ENCODE measurements around the gene CCDC192. TPM values are rescaled to one million over a fixed set of nuclear protein-coding genes. Genes with fewer than 3 reads are reported as not detected.

Gene CCDC192
- total RNA-seq, 1 donor from 2014 or later: 0.26 TPM

GRCh38 chr5:127849408-127849807 lies 146.2 kb downstream of the CCDC192 start:
- H3K27ac Mint-ChIP-seq (ENCODE audit: unreplicated experiment): no peak overlapping the region
- H3K4me1 Mint-ChIP-seq (ENCODE audit: unreplicated experiment): peaks cover 8% of the 10 kb centered on the region
- H3K4me3 Mint-ChIP-seq (ENCODE audit: unreplicated experiment): no peak overlapping the region

GRCh38 chr5:127849891-127850290 lies 146.7 kb downstream of the CCDC192 start:
- no peaks in the 10 kb centered on the region for H3K36me3 Mint-ChIP-seq (ENCODE audit: low read depth, unreplicated experiment)
- H3K4me1 Mint-ChIP-seq (ENCODE audit: unreplicated experiment): peaks cover 3% of the 10 kb centered on the region
- DNase-seq (ENCODE audit: low spot score): no peak
- TF ChIP-seq, protein P1, sequence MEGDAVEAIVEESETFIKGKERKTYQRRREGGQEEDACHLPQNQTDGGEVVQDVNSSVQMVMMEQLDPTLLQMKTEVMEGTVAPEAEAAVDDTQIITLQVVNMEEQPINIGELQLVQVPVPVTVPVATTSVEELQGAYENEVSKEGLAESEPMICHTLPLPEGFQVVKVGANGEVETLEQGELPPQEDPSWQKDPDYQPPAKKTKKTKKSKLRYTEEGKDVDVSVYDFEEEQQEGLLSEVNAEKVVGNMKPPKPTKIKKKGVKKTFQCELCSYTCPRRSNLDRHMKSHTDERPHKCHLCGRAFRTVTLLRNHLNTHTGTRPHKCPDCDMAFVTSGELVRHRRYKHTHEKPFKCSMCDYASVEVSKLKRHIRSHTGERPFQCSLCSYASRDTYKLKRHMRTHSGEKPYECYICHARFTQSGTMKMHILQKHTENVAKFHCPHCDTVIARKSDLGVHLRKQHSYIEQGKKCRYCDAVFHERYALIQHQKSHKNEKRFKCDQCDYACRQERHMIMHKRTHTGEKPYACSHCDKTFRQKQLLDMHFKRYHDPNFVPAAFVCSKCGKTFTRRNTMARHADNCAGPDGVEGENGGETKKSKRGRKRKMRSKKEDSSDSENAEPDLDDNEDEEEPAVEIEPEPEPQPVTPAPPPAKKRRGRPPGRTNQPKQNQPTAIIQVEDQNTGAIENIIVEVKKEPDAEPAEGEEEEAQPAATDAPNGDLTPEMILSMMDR (IDR thresholded peaks at IDR 0.05; ENCODE audit: unreplicated experiment): no peak
- no peaks in the 10 kb centered on the region for H3K27me3 Mint-ChIP-seq (ENCODE audit: unreplicated experiment)
- no peaks in the 10 kb centered on the region for H3K9me3 Mint-ChIP-seq (ENCODE audit: unreplicated experiment)
- no peak overlapping the region for H3K27ac Mint-ChIP-seq (ENCODE audit: unreplicated experiment)
- no peak overlapping the region for H3K4me3 Mint-ChIP-seq (ENCODE audit: unreplicated experiment)

More at GRCh38 chr5:127849408-127849807, 146.2 kb downstream of the CCDC192 start:
- no peaks in the 10 kb centered on the region for H3K27me3 Mint-ChIP-seq (ENCODE audit: unreplicated experiment)
- H3K36me3 Mint-ChIP-seq (ENCODE audit: low read depth, unreplicated experiment): no peaks in the 10 kb centered on the region
- no peaks in the 10 kb centered on the region for H3K9me3 Mint-ChIP-seq (ENCODE audit: unreplicated experiment)
- TF ChIP-seq, protein P1 (IDR thresholded peaks at IDR 0.05; ENCODE audit: unreplicated experiment): no peak
- no peak for DNase-seq (ENCODE audit: low spot score)

- no peak overlapping the region for H3K4me3 Mint-ChIP-seq (ENCODE audit: unreplicated experiment)
- H3K27me3 Mint-ChIP-seq (ENCODE audit: unreplicated experiment): no peaks in the 10 kb centered on the region
- H3K36me3 Mint-ChIP-seq (ENCODE audit: low read depth, unreplicated experiment): no peaks in the 10 kb centered on the region
- H3K9me3 Mint-ChIP-seq (ENCODE audit: unreplicated experiment): no peaks in the 10 kb centered on the region
- no peak for DNase-seq (ENCODE audit: low spot score)
- H3K4me1 Mint-ChIP-seq (ENCODE audit: unreplicated experiment): no peaks in the 10 kb centered on the region
- H3K27ac Mint-ChIP-seq (ENCODE audit: unreplicated experiment): no peak overlapping the region
- TF ChIP-seq, protein P1 (IDR thresholded peaks at IDR 0.05; ENCODE audit: unreplicated experiment): no peak
These were observed 148.8 kb downstream of the CCDC192 start for GRCh38 chr5:127851964-127852363.

- H3K27me3 Mint-ChIP-seq (ENCODE audit: unreplicated experiment): peaks cover 2% of the 10 kb centered on the region
- no peak overlapping the region for H3K27ac Mint-ChIP-seq (ENCODE audit: unreplicated experiment)
- H3K4me1 Mint-ChIP-seq (ENCODE audit: unreplicated experiment): no peaks in the 10 kb centered on the region
- TF ChIP-seq, protein P1 (IDR thresholded peaks at IDR 0.05; ENCODE audit: unreplicated experiment): no peak
- H3K4me3 Mint-ChIP-seq (ENCODE audit: unreplicated experiment): no peak overlapping the region
- H3K36me3 Mint-ChIP-seq (ENCODE audit: low read depth, unreplicated experiment): no peaks in the 10 kb centered on the region
- no peaks in the 10 kb centered on the region for H3K9me3 Mint-ChIP-seq (ENCODE audit: unreplicated experiment)
- DNase-seq (ENCODE audit: low spot score): no peak
These were observed 151.3 kb downstream of the CCDC192 start for GRCh38 chr5:127854520-127854919.

DNA sequence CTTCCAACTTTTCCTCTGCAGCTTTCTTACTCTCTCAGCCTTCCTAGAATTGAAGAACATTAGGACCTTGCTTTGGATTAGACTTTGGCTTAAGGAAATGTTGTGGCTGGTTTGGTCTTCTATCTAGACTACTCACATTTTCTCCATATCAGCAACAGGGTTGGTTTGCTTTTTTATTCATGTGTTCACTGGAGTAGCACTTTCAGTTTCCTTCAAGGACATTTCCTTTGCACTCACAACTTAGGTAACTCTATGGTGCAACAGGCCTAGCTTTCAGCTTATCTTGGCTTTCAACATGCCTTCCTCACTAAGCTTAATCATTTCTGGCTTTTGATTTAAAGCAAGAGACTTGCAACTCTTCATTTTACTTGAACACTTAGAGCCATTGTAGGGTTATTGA lies 153.1 kb downstream of the CCDC192 start:
- Mint-ChIP-seq H3K36me3 (ENCODE audit: low read depth, unreplicated experiment) (no peaks in the 10 kb centered on the region), H3K4me1 (ENCODE audit: unreplicated experiment) (no peaks in the 10 kb centered on the region), H3K27ac (ENCODE audit: unreplicated experiment) (no peak overlapping the region), H3K27me3 (ENCODE audit: unreplicated experiment) (peaks cover 2% of the 10 kb centered on the region), H3K4me3 (ENCODE audit: unreplicated experiment) (no peak overlapping the region), H3K9me3 (ENCODE audit: unreplicated experiment) (no peaks in the 10 kb centered on the region)
- TF ChIP-seq, protein P1 (IDR thresholded peaks at IDR 0.05; ENCODE audit: unreplicated experiment): no peak
- no peak for DNase-seq (ENCODE audit: low spot score)
